Measurements from ENCODE around the gene SLC44A4.

DNA sequence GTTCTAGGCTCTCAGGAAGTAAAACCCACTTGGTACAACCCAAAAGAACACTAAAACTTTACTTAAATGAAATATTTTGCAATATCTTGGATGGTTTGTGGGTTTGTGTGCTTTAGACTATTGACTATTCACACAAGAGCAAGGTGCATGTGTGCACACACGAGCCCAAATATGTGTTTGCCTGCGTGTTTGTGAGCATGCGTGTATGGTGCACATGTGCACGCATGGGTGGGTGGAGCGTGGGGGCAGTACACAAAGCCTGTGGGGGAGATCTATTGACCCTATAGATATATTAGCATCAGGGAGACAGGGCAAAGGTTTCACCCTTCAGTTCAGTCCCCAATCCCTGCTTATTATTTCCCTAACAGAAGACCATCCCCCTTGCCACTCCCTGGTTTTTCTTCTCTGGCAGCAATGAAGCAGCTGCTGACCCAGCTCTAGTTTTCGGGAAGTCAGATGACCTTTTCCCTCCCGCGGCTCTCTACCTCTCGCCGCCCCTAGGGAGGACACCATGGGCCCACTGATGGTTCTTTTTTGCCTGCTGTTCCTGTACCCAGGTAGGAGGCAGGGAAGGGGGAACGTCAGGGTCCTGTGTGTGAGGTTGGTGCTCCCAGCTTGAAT, 48.6 kb upstream of the SLC44A4 start, which contains the start of gene C2:
- TF ChIP-seq POLR2A (IDR thresholded peaks at IDR 0.05) = no peak
- TF ChIP-seq, protein P1, sequence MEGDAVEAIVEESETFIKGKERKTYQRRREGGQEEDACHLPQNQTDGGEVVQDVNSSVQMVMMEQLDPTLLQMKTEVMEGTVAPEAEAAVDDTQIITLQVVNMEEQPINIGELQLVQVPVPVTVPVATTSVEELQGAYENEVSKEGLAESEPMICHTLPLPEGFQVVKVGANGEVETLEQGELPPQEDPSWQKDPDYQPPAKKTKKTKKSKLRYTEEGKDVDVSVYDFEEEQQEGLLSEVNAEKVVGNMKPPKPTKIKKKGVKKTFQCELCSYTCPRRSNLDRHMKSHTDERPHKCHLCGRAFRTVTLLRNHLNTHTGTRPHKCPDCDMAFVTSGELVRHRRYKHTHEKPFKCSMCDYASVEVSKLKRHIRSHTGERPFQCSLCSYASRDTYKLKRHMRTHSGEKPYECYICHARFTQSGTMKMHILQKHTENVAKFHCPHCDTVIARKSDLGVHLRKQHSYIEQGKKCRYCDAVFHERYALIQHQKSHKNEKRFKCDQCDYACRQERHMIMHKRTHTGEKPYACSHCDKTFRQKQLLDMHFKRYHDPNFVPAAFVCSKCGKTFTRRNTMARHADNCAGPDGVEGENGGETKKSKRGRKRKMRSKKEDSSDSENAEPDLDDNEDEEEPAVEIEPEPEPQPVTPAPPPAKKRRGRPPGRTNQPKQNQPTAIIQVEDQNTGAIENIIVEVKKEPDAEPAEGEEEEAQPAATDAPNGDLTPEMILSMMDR (IDR thresholded peaks at IDR 0.05) = no peak
